Esophagus squamous epithelium (tissue), 4 donors: Measurements from ENCODE around the gene HOXA7.

Experiments
- CTCF ChIP-seq, 6 experiments: fragments of 450-650 bp in 4 of 6; fragments of 200-600 bp in 2 of 6; sonication (generic) in 2 of 6; IDR thresholded peaks; one replicate each; pipeline ENCODE4 v1.5.1; 2016 to 2019; ENCODE audit warnings: antibody characterized with exemption in 6 of 6, mild to moderate bottlenecking in 4 of 6, moderate library complexity in 4 of 6
- POLR2A ChIP-seq, 4 donors: fragments of 450-650 bp; IDR thresholded peaks; one replicate each; pipeline ENCODE4 v1.6.1; 2017; ENCODE audit warnings: antibody characterized with exemption in 4 of 4, mild to moderate bottlenecking in 4 of 4, moderate library complexity in 3 of 4

GRCh38 chr7:27116962-27117886 is 39.3 kb downstream of the HOXA7 start:
- no peak for TF ChIP-seq CTCF (IDR thresholded peaks at IDR 0.05)
- no peak for TF ChIP-seq POLR2A (IDR thresholded peaks at IDR 0.05)
